ENCODE data around the gene TRIM68. TPM values are rescaled to one million over a fixed set of nuclear protein-coding genes. Genes with fewer than 3 reads are reported as not detected.

Gene TRIM68
- total RNA-seq, 2 donors from 2014 or later: 11.3 to 13.8 TPM

GRCh38 chr11:4636962-4637661, 29.1 kb upstream of the TRIM68 start, which contains the start of gene OR51D1:
Gene OR51D1, plus strand, starts transcription at chr11:4637477. Its CDS starts 2,314 bp downstream, at chr11:4639791.
- 45 to 93% methylated on average over 4 to 21 of the region's 21 CpGs for WGBS, 2 experiments (ENCODE audit: insufficient coverage in 1 of 2, insufficient read length in 1 of 2)
- Histone ChIP-seq H3K27me3 (ENCODE audit: control insufficient read depth, insufficient read depth, low read length, poor library complexity, severe bottlenecking) (peaks cover 34% of the 10 kb centered on the region), H3K9ac (ENCODE audit: extremely low read depth, low read length, poor library complexity, severe bottlenecking) (no peak within 1 kb of the TSS), H3K4me1 (ENCODE audit: control insufficient read depth, insufficient read depth, low read length) (no peaks in the 10 kb centered on the region), H3K36me3 (ENCODE audit: control insufficient read depth, insufficient read depth, low read length) (no peaks in the 10 kb centered on the region), H3K9me3 (ENCODE audit: control insufficient read depth, low read length) (no peaks in the 10 kb centered on the region), H3K27ac (ENCODE audit: low read depth, low read length) (no peak within 1 kb of the TSS), H3K4me3 (ENCODE audit: low read length) (no peak within 1 kb of the TSS)
- H3K36me3 Mint-ChIP-seq (ENCODE audit: low read depth): no peaks in the 10 kb centered on the region
- H3K27ac Mint-ChIP-seq: no peak within 1 kb of the TSS
- peak; percentile 94 for DNase-seq
- H3K9me3 Mint-ChIP-seq: peaks cover 3% of the 10 kb centered on the region
- no peaks in the 10 kb centered on the region for H3K4me1 Mint-ChIP-seq
- no peak within 1 kb of the TSS for H3K4me3 Mint-ChIP-seq
- peaks cover 6% of the 10 kb centered on the region for H3K27me3 Mint-ChIP-seq (ENCODE audit: insufficient read depth)
- TF ChIP-seq, protein P1, sequence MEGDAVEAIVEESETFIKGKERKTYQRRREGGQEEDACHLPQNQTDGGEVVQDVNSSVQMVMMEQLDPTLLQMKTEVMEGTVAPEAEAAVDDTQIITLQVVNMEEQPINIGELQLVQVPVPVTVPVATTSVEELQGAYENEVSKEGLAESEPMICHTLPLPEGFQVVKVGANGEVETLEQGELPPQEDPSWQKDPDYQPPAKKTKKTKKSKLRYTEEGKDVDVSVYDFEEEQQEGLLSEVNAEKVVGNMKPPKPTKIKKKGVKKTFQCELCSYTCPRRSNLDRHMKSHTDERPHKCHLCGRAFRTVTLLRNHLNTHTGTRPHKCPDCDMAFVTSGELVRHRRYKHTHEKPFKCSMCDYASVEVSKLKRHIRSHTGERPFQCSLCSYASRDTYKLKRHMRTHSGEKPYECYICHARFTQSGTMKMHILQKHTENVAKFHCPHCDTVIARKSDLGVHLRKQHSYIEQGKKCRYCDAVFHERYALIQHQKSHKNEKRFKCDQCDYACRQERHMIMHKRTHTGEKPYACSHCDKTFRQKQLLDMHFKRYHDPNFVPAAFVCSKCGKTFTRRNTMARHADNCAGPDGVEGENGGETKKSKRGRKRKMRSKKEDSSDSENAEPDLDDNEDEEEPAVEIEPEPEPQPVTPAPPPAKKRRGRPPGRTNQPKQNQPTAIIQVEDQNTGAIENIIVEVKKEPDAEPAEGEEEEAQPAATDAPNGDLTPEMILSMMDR (conservative IDR thresholded peaks at IDR 0.05): peak; percentile 95

GRCh38 chr11:4636136-4636535, 28.1 kb upstream of the TRIM68 start:
- TF ChIP-seq, protein P1 (conservative IDR thresholded peaks at IDR 0.05): no peak
- H3K9ac ChIP-seq (ENCODE audit: extremely low read depth, low read length, poor library complexity, severe bottlenecking): no peak overlapping the region
- Mint-ChIP-seq H3K27me3 (ENCODE audit: insufficient read depth) (peaks cover 6% of the 10 kb centered on the region), H3K36me3 (ENCODE audit: low read depth) (no peaks in the 10 kb centered on the region), H3K27ac (no peak overlapping the region), H3K4me3 (no peak overlapping the region), H3K9me3 (peaks cover 11% of the 10 kb centered on the region), H3K4me1 (no peaks in the 10 kb centered on the region)
- no peaks in the 10 kb centered on the region for H3K36me3 ChIP-seq (ENCODE audit: control insufficient read depth, insufficient read depth, low read length)
- no peak overlapping the region for H3K27ac ChIP-seq (ENCODE audit: low read depth, low read length)
- H3K9me3 ChIP-seq (ENCODE audit: control insufficient read depth, low read length): no peaks in the 10 kb centered on the region
- peaks cover 34% of the 10 kb centered on the region for H3K27me3 ChIP-seq (ENCODE audit: control insufficient read depth, insufficient read depth, low read length, poor library complexity, severe bottlenecking)
- 93 to 100% methylated on average over 2 of the region's 2 CpGs for WGBS, 2 experiments (ENCODE audit: insufficient coverage in 1 of 2, insufficient read length in 1 of 2)
- DNase-seq: no peak
- no peaks in the 10 kb centered on the region for H3K4me1 ChIP-seq (ENCODE audit: control insufficient read depth, insufficient read depth, low read length)
- H3K4me3 ChIP-seq (ENCODE audit: low read length): no peak overlapping the region

GRCh38 chr11:4626207-4627099, 18.4 kb upstream of the TRIM68 start:
- Mint-ChIP-seq H3K4me3 (no peak overlapping the region), H3K27ac (no peak overlapping the region), H3K27me3 (ENCODE audit: insufficient read depth) (no peaks in the 10 kb centered on the region), H3K9me3 (peaks cover 2% of the 10 kb centered on the region), H3K4me1 (peaks cover 9% of the 10 kb centered on the region), H3K36me3 (ENCODE audit: low read depth) (no peaks in the 10 kb centered on the region)
- Histone ChIP-seq H3K4me1 (ENCODE audit: control insufficient read depth, insufficient read depth, low read length) (no peaks in the 10 kb centered on the region), H3K4me3 (ENCODE audit: low read length) (no peak overlapping the region), H3K9me3 (ENCODE audit: control insufficient read depth, low read length) (no peaks in the 10 kb centered on the region), H3K27me3 (ENCODE audit: control insufficient read depth, insufficient read depth, low read length, poor library complexity, severe bottlenecking) (no peaks in the 10 kb centered on the region), H3K36me3 (ENCODE audit: control insufficient read depth, insufficient read depth, low read length) (no peaks in the 10 kb centered on the region), H3K27ac (ENCODE audit: low read depth, low read length) (no peak overlapping the region), H3K9ac (ENCODE audit: extremely low read depth, low read length, poor library complexity, severe bottlenecking) (no peak overlapping the region)
- peak; percentile 92 for DNase-seq
- TF ChIP-seq, protein P1 (conservative IDR thresholded peaks at IDR 0.05): peak; percentile 88
- 45 to 49% methylated on average over 11 to 15 of the region's 15 CpGs for WGBS, 2 experiments (ENCODE audit: insufficient coverage in 1 of 2, insufficient read length in 1 of 2)
